Measurements from ENCODE around the gene UXS1. TPM values are rescaled to one million over a fixed set of nuclear protein-coding genes. Genes with fewer than 3 reads are reported as not detected.

The UXS1 gene
- total RNA-seq, 1 experiment from 2014 or later = 46.3 TPM

- no peak overlapping the region for H3K4ac ChIP-seq (ENCODE audit: low read depth, low read length)
- peaks cover 27 to 32% of the 10 kb centered on the region in 2 experiments for H3K4me1 Mint-ChIP-seq
- H3K4me2 ChIP-seq (ENCODE audit: insufficient read depth, insufficient read length, low read length) = no peak overlapping the region
- H3K23me2 ChIP-seq (ENCODE audit: insufficient read length, low read depth, low read length, poor library complexity, severe bottlenecking) = no peaks in the 10 kb centered on the region
- H3K18ac ChIP-seq (ENCODE audit: insufficient read length, low read depth, low read length) = no peak overlapping the region
- WGBS (ENCODE audit: extremely low coverage, insufficient read length, low lambda C conversion rate) = no CpG with 5 or more reads among the region's 1 CpG
- no peak overlapping the region for H2BK120ac ChIP-seq (ENCODE audit: low read depth, low read length, poor library complexity, severe bottlenecking)
- no peak overlapping the region for H3K27ac ChIP-seq (ENCODE audit: insufficient read length, low read depth, low read length)
- H3K79me1 ChIP-seq (ENCODE audit: insufficient read depth, low read depth, low read length, poor library complexity, severe bottlenecking) = peaks cover 7% of the 10 kb centered on the region
- H2BK20ac ChIP-seq (ENCODE audit: low read depth, low read length, poor library complexity, severe bottlenecking) = no peak overlapping the region
- H3K79me2 ChIP-seq (ENCODE audit: insufficient read depth, low read length) = peaks cover 39% of the 10 kb centered on the region; the same call in 1 of the 2 replicates
- H3K56ac ChIP-seq (ENCODE audit: insufficient read length, low read depth, low read length) = no peak overlapping the region
- H3K9me3 ChIP-seq (ENCODE audit: control insufficient read depth, low read depth, low read length) = no peaks in the 10 kb centered on the region
- H4K8ac ChIP-seq (replicated peaks; ENCODE audit: insufficient read length, low read depth, low read length) = no peak overlapping the region
- peaks cover 2% of the 10 kb centered on the region for H4K20me1 ChIP-seq (ENCODE audit: control insufficient read depth, insufficient read depth, insufficient read length)
- no peak overlapping the region for H2BK12ac ChIP-seq (ENCODE audit: insufficient read length, low read depth, low read length)
- H4K5ac ChIP-seq (ENCODE audit: insufficient read length, low read depth, low read length) = no peak overlapping the region
- H3K27ac Mint-ChIP-seq = no peak overlapping the region; a peak in 2 of 7 replicates
- no peak overlapping the region for H4K91ac ChIP-seq (ENCODE audit: insufficient read length, low read depth, low read length)
- H2AFZ ChIP-seq (ENCODE audit: low read length) = no peak overlapping the region
- H2BK5ac ChIP-seq (ENCODE audit: insufficient read length, low read length) = no peak overlapping the region
- DNase-seq = no peak
- H3K23ac ChIP-seq (ENCODE audit: insufficient read length, low read depth, low read length) = no peak overlapping the region
- no peak overlapping the region for H2BK15ac ChIP-seq (ENCODE audit: low read depth, low read length)
- no peak overlapping the region for H2AK5ac ChIP-seq (ENCODE audit: insufficient read length, low read length)
- no peak overlapping the region for H3T11ph ChIP-seq (ENCODE audit: low read length)
- peaks cover 3 to 5% (median 3%) of the 10 kb centered on the region in 3 experiments; a peak in 4 of 7 replicates for H3K36me3 Mint-ChIP-seq (ENCODE audit: insufficient read depth in 1 of 3, low read depth in 3 of 3)
- H3K4me1 ChIP-seq (ENCODE audit: insufficient read depth, low read length) = peaks cover 4% of the 10 kb centered on the region; the same call in 1 of the 2 replicates
- H3K9me3 Mint-ChIP-seq = no peaks in the 10 kb centered on the region; a peak in 1 of 5 replicates
- H3K4me3 Mint-ChIP-seq = no peak overlapping the region
- no peak overlapping the region for H3K9ac ChIP-seq (ENCODE audit: extremely low read depth, insufficient read length, low read length)
- no peak overlapping the region for H3K14ac ChIP-seq (ENCODE audit: insufficient read depth, low read length)
- no peaks in the 10 kb centered on the region for H3K27me3 ChIP-seq (ENCODE audit: insufficient read depth, low read length)
- no peak for TF ChIP-seq CTCF (conservative IDR thresholded peaks at IDR 0.05)
- no peaks in the 10 kb centered on the region for H3K27me3 Mint-ChIP-seq (ENCODE audit: low read depth)
Observed at GRCh38 chr2:106184857-106185256, 9.2 kb downstream of the UXS1 start.
